HG03521 (cell line): ENCODE measurements around the gene PRDM15.

ENCODE experiments used
- ATAC-seq: cut with Tn5 transposase; IDR thresholded peaks from one replicate; pipeline ENCODE4 v1.9.1; 2021; ENCODE audit warnings: mild to moderate bottlenecking, moderate library complexity; ENCODE audit not compliant: unreplicated experiment

PRDM15 gene

DNA sequence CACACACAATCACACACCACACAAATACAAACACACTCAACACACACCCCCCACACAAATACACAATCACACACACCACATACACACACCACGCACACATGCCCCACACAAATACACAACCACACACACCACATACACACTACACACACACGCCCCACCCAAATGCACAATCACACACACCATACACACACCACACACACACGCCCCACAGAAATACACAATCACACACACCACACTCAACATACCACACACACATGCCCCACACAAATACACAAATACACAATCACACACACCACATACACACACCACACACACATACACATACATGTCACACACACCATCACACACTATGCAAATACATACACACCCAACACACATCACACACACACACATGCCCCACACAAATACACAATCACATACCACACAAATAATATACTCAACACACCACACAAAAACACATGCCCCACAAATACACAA, 50.2 kb downstream of the PRDM15 start:
- no peak for ATAC-seq

DNA sequence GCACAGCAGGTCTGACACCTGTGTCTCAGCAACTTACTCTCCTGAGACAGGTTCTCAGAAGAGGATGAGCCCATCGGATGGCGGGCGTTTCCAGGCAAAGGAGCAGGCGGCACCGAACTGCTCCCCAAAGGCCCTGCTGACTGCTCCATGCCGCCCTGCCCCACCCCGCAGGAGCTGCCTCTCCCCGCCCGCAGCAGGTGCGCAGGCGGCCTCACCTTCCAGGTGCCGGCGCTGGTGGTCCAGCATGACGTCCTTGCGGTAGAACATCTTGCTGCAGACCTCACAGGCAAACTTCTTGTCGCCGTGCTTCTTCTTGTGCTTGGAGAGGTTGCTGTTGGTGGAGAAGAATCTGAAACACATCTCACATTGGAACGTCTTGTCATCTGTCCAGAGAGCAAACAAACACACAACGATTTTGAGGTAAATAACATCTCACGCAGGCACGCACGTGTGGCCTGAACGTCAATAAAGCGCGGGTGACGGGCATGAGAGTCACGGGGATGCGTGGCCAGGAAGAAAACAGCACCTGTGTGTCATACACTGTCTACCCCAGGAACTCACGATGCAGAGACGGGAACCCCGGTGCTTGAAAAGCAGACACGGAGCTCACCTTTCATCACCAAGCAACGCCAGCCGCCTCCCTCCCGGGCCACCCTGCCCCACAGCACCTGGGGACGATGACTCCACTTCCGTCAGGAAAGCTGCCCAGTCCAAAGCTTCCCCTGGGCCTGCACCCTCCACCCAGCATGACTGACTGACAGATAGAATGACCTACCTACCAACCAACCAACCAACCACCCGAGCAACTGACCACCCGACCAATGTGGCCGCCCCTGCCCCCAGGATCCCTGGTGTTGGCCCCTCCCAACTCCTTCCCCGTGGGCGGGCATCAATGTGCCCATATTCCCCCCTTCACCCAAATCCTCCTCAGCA, 50.9 kb downstream of the PRDM15 start:
- ATAC-seq: no peak

DNA sequence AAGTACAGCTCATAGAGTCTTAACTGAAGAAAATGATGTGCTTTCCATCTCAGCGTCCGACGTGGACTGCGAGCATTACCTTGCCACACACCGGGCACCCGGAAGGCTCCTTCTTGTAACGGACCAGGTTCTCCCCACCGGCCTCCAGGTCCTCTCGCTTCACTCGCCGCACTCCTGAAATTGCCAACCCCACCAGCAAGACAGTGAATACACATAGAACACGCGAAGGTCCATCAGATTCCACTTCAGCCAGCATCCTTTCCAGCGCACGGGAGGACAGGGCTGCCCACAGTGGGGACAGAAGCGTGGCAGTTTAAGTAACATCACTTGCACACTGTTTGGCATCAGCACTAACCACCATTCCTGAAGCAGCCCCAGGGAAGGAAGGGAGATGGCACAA, 53.3 kb downstream of the PRDM15 start:
- no peak for ATAC-seq

DNA sequence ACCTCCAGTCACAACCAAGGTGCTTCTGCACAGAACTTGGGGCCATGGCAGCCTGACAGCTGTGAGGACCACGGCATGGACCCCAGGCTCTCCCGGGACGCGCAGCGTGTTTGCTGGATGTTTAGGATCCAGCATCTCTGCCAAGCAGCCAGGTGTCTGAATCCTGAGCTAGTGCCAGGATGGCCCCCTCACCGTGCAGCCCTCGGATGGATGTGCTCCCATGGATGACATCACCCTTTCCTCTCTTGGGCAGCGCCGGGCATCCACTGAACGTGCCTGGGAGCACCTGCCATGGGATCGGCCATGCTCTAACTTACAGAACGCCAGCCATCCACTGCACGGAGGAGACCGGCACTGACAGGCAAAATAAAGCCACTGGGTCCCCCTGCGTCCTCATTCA, 53.9 kb downstream of the PRDM15 start:
- ATAC-seq: no peak

DNA sequence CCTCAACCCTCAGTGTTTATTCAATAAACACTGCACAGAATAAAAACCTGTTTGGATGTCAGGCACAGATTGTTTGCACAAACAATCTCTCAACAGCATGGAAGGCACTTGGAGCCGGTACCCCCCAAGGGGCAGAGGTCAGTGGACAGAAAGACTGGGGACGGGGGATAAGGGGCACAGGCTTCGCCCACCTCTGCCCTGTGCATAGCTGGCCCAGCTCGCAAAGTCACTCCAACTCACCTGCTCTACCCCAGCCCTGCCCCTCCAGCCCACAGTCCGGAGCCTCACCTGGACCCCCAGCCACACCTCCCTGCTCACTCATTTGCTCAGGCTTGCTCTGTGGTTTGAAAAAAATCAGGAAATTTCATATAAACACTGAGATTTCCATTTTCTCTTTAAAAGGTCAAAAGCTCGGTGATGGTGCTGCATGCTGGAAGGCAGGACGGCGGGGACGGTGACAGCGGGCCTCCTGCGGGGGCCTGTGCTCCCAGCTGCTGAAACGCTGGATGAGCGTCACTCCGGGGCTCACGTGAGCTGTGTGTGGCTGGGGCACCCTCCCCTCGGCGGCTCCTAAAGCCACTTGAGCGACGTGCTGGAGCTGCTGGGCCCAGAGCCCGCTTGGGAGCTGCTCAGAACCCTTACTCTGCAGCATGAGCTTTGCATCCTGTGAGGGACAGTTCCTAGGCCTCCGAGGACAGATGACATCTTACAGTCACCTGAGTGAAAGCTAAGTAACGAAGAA, 54.5 kb downstream of the PRDM15 start:
- ATAC-seq: no peak

DNA sequence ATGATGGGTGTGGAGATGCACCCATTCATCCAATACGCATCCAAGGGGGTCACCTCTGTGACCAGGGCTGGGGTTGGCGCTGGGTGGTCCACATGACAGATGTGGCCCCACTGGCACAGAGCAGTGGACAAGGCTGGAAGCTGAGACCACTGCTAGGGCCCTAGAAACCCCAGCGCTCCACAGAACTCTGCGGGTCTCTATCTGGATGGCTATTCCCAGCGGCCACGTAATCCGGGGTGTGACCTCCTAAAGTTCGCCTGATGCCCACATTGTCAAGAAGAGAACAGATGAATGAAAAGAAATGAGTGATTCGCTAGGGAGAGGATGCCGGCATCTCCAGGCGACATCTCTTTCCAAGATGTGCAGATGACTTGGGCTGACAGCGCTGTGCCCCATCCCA, 55.2 kb downstream of the PRDM15 start:
- ATAC-seq: no peak

DNA sequence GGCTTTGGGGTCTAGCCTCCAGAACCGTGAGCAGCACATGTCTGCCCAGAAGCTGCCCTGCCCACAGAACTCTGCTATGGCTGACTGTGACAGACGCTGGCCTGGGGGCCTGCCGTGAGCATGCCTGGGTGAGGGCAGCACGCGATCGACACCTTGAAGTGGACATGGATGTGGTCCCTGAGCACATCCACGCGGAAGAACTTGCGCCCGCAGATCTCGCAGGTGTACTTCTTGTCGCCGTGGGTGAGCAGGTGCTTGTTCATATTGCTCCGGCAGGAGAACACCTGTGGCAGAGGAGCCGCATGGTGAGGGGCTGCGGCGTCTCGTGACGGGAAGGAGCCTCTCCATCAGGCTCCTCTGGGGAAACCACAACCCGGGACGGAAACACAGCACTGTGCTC, 56.0 kb downstream of the PRDM15 start:
- ATAC-seq: no peak

DNA sequence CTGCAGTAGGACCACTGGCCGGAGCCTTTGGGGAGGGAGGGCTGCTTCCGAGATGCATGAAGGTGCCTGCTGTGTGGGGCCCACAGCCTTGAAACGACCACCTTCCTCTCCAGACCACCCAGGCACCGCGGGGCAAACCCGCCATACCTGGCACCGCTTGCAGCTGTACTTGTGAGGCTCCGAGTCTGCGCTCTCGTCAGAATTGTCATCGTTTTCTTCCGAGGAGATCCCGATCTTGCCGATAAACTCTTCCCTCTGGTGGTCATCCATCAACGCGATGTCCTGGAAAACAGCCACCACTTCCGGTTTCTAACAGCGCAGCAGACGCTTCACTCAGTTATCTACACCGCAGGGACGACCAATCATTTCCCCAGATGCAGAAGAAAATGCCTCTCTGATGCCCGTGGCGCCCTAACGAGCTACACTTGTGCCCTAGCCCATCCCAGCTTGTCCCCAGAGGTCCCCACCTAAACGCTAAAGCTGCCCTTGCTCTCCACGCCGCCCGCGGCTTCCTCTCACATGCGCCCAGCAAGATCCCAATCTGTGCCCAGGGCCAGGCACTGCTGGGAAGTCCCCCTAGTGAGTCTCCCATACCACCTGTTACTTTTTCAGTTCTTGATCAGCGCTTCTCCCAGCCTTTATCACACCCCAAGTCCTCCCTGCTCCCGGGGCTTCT, 57.2 kb downstream of the PRDM15 start:
- no peak for ATAC-seq

DNA sequence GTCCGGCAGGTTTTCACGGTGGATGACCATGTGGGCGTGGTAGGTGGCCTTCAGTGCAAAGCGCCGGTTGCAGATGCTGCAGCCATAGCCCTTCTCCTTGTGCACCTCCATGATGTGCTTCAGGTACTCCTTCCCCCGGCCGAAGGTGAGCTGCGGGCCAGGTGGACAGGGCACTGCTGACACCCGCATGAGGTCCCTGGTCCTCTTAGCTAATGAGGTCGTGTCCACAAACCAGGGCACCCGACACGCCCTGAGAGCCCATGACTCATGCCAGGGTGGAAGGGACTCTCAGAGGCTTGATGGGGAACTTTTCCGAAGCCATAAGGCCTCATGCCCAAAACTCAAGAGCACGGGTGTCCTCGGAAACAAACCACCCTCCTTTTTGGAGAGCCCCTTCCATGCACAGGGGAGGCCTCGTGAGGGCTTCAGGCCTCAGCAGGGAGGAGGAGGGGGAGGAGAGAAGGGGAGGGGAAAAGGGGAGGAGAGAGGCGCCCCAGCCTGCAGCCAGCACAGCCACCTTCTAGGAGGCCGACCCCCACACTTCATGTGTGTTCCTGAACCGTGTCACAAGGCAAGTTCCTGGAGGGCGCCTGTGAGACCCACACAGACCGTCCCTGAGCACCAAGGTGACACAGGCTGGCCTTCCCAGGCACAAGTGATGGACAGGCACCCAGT, 57.9 kb downstream of the PRDM15 start:
- ATAC-seq: no peak

DNA sequence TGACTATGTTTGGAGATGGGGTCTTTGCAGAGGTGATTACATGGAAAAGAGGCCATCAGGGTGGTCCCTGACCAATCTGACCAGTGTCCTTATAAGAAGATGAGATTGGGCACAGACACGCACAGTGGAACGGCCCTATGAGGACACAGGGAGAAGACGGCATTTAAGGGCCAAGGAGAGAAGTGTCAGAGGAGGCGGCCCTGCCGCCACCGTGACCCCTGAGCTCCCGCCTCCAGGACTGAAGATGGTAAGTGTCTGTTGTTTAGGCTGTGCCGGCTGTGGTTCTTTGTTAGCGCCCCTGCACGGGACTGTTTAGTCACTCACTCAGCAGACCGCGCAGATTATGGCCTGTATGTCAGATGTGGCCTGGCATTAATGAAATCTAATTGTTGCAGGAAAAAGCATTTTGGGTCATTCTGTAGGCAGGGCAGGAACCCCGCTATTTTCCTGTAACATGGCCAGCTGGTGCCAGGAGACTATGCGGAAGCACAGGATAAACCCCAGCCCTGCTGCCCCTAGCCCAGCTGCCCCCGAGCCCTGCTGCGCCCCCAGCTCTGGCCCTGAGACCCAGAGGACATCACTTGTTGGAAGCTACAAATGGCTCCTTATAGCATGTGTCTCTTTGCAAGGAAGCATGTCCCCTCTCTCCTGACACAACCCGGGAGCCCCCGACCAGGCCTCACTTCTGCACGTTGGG, 58.6 kb downstream of the PRDM15 start:
- ATAC-seq: no peak

DNA sequence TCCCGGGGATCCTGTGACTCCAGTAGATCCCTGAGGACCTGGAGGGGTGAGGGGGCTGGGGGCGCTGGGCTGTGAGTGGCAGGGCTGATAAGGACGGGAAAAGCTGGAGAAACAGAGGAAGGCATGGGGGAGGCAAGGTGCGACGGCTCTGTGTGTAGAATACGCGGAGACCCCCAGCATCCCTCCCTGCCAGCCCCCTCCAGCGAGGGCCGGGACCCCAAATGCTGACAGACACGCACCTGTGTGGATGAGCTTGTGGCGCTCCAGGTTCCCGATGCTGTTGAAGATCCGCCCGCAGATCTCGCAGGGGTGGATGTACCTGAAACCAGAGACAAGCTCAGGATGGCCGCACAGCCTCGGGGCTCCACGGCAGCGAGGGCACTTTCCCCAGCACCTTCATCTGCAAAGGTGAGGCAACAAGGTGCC, 59.3 kb downstream of the PRDM15 start:
- no peak for ATAC-seq

DNA sequence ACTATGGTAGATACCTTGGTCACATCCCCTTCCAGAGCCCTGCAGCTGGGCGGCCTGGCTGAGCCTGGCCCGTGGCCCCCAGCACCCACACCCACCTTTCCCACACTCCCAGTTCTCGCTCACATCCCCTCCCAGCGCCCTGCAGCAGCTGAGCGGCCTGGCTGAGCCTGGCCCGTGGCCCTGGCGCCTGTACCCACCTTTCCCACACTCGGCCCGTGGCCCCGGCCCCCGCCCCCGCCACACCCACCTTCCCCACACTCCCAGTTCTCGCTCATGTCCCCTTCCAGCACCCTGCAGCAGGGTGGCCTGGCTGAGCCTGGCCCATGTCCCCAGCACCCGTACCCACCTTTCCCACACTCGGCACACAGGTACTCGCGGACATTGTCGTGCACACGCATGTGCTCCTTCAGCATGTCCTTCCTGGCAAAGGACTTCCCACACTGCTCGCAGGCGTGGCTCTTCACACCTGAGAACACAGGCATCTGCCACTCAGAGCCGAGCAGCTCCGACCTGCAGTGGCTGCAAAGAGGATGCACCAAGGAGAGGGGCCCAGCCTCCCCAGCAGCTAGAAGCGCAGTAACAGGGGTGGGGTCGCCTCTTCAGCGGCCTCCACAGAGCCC, 59.8 kb downstream of the PRDM15 start:
- ATAC-seq: no peak

DNA sequence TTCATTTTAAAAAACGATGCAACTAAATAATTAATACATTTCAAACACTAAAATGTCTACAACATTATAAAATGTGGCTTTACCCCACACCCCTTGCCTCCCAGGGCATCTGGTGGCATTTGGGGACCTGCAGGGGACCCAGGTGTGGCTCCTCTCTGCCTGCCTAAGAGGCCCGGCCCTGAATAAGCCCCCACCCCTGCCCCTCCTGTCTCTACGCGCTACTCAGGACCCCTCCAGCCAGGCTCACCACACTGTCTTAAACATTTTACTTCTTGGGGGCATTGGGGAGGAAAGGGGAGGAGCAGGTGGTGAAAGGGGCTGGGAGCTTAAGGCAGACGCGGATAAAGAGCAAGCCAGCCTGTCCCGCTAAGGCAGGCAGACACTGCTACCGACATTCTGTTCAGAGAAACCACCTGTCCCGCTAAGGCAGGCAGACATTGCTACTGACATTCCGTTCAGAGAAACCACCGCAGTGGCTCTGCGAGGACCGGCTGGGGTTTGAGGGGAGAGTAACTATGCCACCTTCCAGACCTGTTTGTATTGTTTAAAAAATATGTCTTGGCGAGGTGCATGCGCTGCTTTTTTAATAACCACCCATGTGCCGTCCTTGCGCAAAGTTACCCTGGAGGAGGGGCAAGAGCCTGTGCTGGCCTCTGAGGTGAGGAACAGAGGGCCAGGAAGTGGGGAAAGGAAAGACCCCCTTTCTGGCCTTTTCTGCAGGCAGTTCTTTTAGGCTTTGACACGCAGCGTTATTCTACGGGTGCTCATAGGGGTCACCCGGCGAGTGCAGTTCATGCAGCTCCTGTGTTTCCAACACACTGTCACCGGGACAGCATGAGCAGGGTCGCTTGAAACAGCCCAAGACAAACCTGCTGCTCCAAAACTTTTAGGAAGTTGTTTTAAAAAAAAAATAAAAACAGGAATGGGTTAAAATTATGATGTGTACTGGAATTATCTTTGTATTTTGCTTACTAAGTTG, 61.0 kb downstream of the PRDM15 start:
- no peak for ATAC-seq

DNA sequence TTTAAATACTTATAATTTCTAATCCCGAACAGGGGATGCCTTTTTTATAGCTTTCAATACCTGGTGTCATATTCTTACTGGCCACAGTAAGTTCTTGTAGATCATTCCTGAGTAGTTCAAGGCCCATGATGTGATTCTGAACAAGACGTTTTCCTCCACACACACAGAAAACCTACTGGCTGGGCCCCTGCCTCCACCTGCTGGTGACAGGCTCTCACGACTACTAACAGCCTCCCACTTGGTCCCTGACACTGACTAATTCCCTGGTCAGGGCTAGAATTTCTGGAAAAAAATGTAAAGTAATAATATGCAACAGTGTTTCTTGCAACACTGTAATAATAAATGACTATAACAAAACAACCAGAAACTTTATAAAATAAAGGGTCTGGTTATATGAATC, 61.9 kb downstream of the PRDM15 start:
- ATAC-seq: peak; percentile 49

DNA sequence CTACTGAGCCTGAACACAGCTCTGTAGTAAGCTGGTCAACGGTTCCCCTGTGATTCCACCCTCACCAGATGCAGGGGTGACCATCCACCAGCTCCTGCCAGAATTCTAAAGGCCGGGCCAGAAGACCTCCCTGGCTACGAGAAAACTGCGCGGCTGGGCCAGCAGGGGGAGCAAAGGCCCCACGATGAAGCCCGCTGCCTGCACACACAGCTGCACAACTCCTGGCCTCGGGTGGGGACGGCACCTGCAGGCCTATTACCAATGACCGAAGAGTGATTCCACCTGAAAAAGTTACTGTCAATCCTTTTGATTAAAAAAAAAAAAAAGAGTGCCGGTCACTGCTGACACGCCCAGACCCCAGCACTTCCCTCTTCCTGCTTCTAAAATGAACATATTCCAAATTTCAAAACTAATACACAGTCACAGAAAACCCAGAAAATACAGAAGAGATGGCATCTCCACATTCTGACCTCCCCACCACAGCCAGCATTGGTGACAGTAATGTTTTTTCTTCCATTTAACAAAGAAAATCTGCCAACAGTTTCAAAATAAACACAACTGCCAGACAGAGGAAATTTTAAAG, 62.5 kb downstream of the PRDM15 start:
- ATAC-seq: peak; percentile 59

DNA sequence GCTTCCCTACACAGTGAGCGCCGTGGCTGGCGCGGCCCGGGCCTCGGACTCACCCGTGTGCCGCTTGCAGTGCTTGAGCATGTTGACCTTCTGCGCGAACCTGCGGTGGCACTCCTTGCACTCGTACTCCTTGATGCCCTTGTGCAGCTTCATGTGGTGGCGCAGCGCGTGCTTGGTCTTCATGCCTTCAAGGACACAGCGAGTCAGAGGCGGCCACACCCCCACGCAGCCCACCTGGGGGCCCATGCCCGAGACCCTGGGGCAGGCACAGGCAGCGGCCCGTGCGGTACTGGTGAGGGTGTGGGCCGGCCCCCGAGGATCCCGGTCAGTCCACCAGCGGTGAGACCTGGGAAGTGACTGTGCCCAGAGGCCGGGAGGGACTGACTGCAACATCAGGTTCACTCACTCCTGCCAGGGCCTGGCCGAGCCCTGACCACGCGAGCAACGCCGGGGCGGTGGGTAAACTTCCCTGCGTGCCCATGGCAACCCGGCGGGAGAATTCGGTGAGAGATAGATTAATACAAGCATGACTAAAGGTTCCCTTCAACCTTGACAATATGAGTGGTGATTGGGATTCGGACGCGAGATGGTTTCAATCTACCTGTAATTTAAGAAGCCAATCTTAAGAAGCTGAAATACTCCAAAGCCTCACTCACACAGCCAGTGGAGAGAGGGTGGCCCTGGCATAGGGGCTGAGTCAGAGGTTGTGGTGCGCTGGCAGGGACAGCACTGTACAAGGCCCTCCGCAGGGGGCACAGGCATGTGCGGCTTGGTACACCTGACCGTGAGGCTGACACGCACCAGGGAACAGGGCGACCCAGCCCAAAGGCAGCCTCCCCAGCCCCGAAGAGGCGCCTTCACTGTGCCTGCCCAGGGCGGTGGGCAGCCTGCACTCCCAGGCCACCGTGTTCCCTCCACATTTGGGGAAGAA, 63.2 kb downstream of the PRDM15 start:
- ATAC-seq: no peak

DNA sequence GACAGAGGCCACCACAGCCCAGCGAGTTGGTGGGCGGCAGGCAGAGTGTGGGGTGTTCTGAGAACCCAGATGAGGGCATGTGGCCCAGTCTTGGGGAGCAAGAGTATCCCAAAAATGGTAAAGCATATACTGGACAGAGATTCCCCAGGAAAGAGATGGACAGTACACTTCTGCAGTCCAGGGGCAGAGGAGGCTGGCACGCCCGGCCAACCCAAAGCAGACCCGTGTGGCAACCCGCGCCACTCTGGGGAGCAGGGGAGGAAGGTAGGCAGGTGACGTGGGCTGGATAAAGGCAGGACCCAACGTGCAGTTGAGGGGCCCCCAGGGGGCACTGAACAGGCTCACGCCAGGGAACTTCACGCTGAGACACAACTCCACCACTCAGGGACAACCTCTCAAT, 65.9 kb downstream of the PRDM15 start:
- ATAC-seq: no peak
